Tibial nerve (tissue), 4 donors: ENCODE data around the gene EPHA10. TPM values are rescaled to one million over a fixed set of nuclear protein-coding genes. Genes with fewer than 3 reads are reported as not detected.

Source experiments
- DNase-seq, 2 donors: peaks; one replicate each; pipeline ENCODE4 v3.0.0-alpha.2; 2019; ENCODE audit warnings: low spot score in 2 of 2
- H3K27ac ChIP-seq, 4 donors: fragments of 200-600 bp; sonication (generic) in 3 of 4; one replicate each; pipeline ENCODE4 v1.5.1; 2017 to 2019; ENCODE audit warnings: mild to moderate bottlenecking in 1 of 4
- H3K27me3 ChIP-seq, 2 donors: fragments of 200-600 bp; sonication (generic) in 1 of 2; one replicate each; pipeline versions ENCODE4 v1.5.1 to v1.6.0; 2017 to 2019
- H3K36me3 ChIP-seq, 3 donors: fragments of 200-600 bp; sonication (generic); one replicate each; pipeline ENCODE4 v1.5.1; 2018 to 2019
- H3K4me1 ChIP-seq, 4 donors: fragments of 200-600 bp; sonication (generic) in 3 of 4; one replicate each; pipeline ENCODE4 v1.5.1; 2017 to 2019
- H3K4me3 ChIP-seq, 4 donors: fragments of 200-600 bp; sonication (generic) in 3 of 4; one replicate each; pipeline ENCODE4 v1.5.1; 2017 to 2019; ENCODE audit warnings: mild to moderate bottlenecking in 1 of 4, moderate library complexity in 1 of 4
- H3K9me3 ChIP-seq, 4 donors: fragments of 200-600 bp; sonication (generic) in 3 of 4; one replicate each; pipeline ENCODE4 v1.5.1; 2017 to 2019
- CTCF ChIP-seq, 5 experiments: fragments of 200-600 bp in 3 of 5; fragments of 450-650 bp in 2 of 5; sonication (generic) in 3 of 5; IDR thresholded peaks; one replicate each; pipeline ENCODE4 v1.5.1; 2016 to 2019; ENCODE audit warnings: antibody characterized with exemption in 5 of 5, mild to moderate bottlenecking in 3 of 5, moderate library complexity in 2 of 5
- EP300 ChIP-seq, 2 donors: sonication (generic); formaldehyde crosslinking; IDR thresholded peaks; one replicate each; pipeline ENCODE4 v1.6.1; 2017; ENCODE audit warnings: antibody characterized with exemption in 2 of 2, mild to moderate bottlenecking in 1 of 2
- POLR2A ChIP-seq, 2 donors: fragments of 450-650 bp; IDR thresholded peaks; one replicate each; pipeline ENCODE4 v1.6.1; 2017; ENCODE audit warnings: antibody characterized with exemption in 2 of 2, mild to moderate bottlenecking in 2 of 2, moderate library complexity in 2 of 2
- WGBS, 2 donors: methylation state at CpG; one replicate each; pipeline ENCODE4 v1.1.5; 2018; 5-methylcytosine and 5-hydroxymethylcytosine counted together
- total RNA-seq, 4 donors: library from RNA; depleted of rRNA; stranded (reverse); fragments of >200 nt; gene quantifications; one replicate each; pipeline ENCODE4 v1.1.0, GENCODE V29; 2016

The EPHA10 gene
- total RNA-seq, 4 donors from 2014 or later: under 0.01 to 0.30 (median 0.21) TPM; not detected in 1

GRCh38 chr1:37697737-37698136 lies 67.2 kb downstream of the EPHA10 start:
- DNase-seq: no peak
- Histone ChIP-seq H3K9me3 (no peaks in the 10 kb centered on the region), H3K36me3 (no peaks in the 10 kb centered on the region), H3K27ac (no peak overlapping the region), H3K4me3 (no peak overlapping the region), H3K27me3 (no peaks in the 10 kb centered on the region), H3K4me1 (peaks cover 0 to 5% (median 2%) of the 10 kb centered on the region in 4 donors)
- 91 to 92% methylated on average over 2 of the region's 2 CpGs for WGBS, 2 donors
- TF ChIP-seq EP300 (IDR thresholded peaks at IDR 0.05) (no peak), POLR2A (IDR thresholded peaks at IDR 0.05) (no peak), CTCF (IDR thresholded peaks at IDR 0.05) (no peak)

- Histone ChIP-seq H3K4me3 (no peak overlapping the region), H3K27me3 (no peaks in the 10 kb centered on the region), H3K4me1 (peaks cover 0 to 8% (median 4%) of the 10 kb centered on the region in 4 donors), H3K36me3 (no peaks in the 10 kb centered on the region), H3K27ac (no peak overlapping the region), H3K9me3 (no peaks in the 10 kb centered on the region)
- no peak for TF ChIP-seq CTCF (IDR thresholded peaks at IDR 0.05)
- no peak for TF ChIP-seq EP300 (IDR thresholded peaks at IDR 0.05)
- TF ChIP-seq POLR2A (IDR thresholded peaks at IDR 0.05): no peak
- DNase-seq: no peak
- 88 to 89% methylated on average over 2 of the region's 2 CpGs for WGBS, 2 donors
These were observed 67.8 kb downstream of the EPHA10 start for GRCh38 chr1:37697090-37697489.

- TF ChIP-seq POLR2A (IDR thresholded peaks at IDR 0.05): no peak
- no peak for TF ChIP-seq CTCF (IDR thresholded peaks at IDR 0.05)
- TF ChIP-seq EP300 (IDR thresholded peaks at IDR 0.05): no peak
- peaks cover 0 to 40% (median 24%) of the 10 kb centered on the region in 4 donors for H3K4me1 ChIP-seq
- DNase-seq: no peak
- no peaks in the 10 kb centered on the region for H3K27me3 ChIP-seq
- H3K27ac ChIP-seq: peak overlapping the region in 1 of 4 donors; percentile 88
- H3K9me3 ChIP-seq: no peaks in the 10 kb centered on the region
- WGBS, 2 donors: 2 to 3% methylated on average over 9 to 13 of the region's 16 CpGs
- peaks cover 0 to 6% (median 0%) of the 10 kb centered on the region in 3 donors for H3K36me3 ChIP-seq
- H3K4me3 ChIP-seq: peak overlapping the region; percentile 55 to 81 (median 72)
These were observed 72.1 kb downstream of the EPHA10 start for GRCh38 chr1:37692834-37693175.

GRCh38 chr1:37692078-37692833 lies 72.7 kb downstream of the EPHA10 start, which contains the start of gene CDCA8:
CDCA8 (plus strand) TSS chr1:37692516; CDS start chr1:37692691, 175 bp downstream.
- DNase-seq: peak; percentile 96 to 97
- Histone ChIP-seq H3K36me3 (peaks cover 0 to 12% (median 0%) of the 10 kb centered on the region in 3 donors), H3K9me3 (no peaks in the 10 kb centered on the region), H3K4me1 (peaks cover 0 to 40% (median 24%) of the 10 kb centered on the region in 4 donors), H3K27ac (peak within 1 kb of the TSS; percentile 34 to 89 (median 82)), H3K27me3 (no peaks in the 10 kb centered on the region), H3K4me3 (peak within 1 kb of the TSS; percentile 55 to 81 (median 72))
- TF ChIP-seq CTCF (IDR thresholded peaks at IDR 0.05) (peak; percentile 57 to 86 (median 72)), EP300 (IDR thresholded peaks at IDR 0.05) (peak; percentile 79 to 84), POLR2A (IDR thresholded peaks at IDR 0.05) (peak in 1 of 2 donors; percentile 35)
- WGBS, 2 donors: 0 to 1% methylated on average over 21 to 46 of the region's 54 CpGs

- 2 to 3% methylated on average over 15 to 42 of the region's 45 CpGs for WGBS, 2 donors
- Histone ChIP-seq H3K27ac (peak overlapping the region; percentile 34 to 89 (median 82)), H3K36me3 (peaks cover 0 to 18% (median 0%) of the 10 kb centered on the region in 3 donors), H3K4me1 (peaks cover 0 to 40% (median 24%) of the 10 kb centered on the region in 4 donors), H3K27me3 (no peaks in the 10 kb centered on the region), H3K4me3 (peak overlapping the region; percentile 55 to 81 (median 72)), H3K9me3 (no peaks in the 10 kb centered on the region)
- TF ChIP-seq EP300 (IDR thresholded peaks at IDR 0.05) (no peak), POLR2A (IDR thresholded peaks at IDR 0.05) (no peak), CTCF (IDR thresholded peaks at IDR 0.05) (no peak)
- DNase-seq: peak in 1 of 2 donors; percentile 18
These were observed 73.3 kb downstream of the EPHA10 start for GRCh38 chr1:37691497-37692077.
